DOHH2 (cell line): ENCODE results near the gene FOSB.

Experiments
- H3F3A ChIP-seq: fragments of 200-600 bp; sonication (generic), shearing (Covaris generic); 2 replicates; pipeline ENCODE4 v1.6.0; 2016; ENCODE audit warnings: antibody characterized with exemption, mild to moderate bottlenecking; ENCODE audit not compliant: control insufficient read depth, insufficient read depth
- H3K27ac ChIP-seq: fragments of 200-600 bp; sonication (generic); 2 replicates; pipeline ENCODE4 v1.5.1; 2014; ENCODE audit warnings: low read depth, mild to moderate bottlenecking, low read length, moderate library complexity
- H3K27me3 ChIP-seq: fragments of 200-600 bp; sonication (generic); 2 replicates; pipeline ENCODE4 v1.6.1; 2014; ENCODE audit warnings: mild to moderate bottlenecking, low read length, mixed read lengths; ENCODE audit not compliant: control insufficient read depth
- H3K36me3 ChIP-seq: fragments of 200-600 bp; sonication (generic); 2 replicates; pipeline ENCODE4 v1.6.1; 2014; ENCODE audit warnings: mild to moderate bottlenecking, low read length, moderate library complexity, mixed read lengths; ENCODE audit not compliant: control insufficient read depth
- H3K4me1 ChIP-seq: fragments of 200-600 bp; sonication (generic); 2 replicates; pipeline ENCODE4 v1.6.1; 2014; ENCODE audit warnings: mild to moderate bottlenecking, low read length, mixed read lengths; ENCODE audit not compliant: control insufficient read depth
- H3K4me2 ChIP-seq: fragments of 200-600 bp; sonication (generic); 2 replicates; pipeline ENCODE4 v1.6.0; 2014; ENCODE audit warnings: mild to moderate bottlenecking, low read length, moderate library complexity
- H3K4me3 ChIP-seq: fragments of 200-600 bp; sonication (generic); 2 replicates; pipeline ENCODE4 v1.5.1; 2014; ENCODE audit warnings: mild to moderate bottlenecking, low read length, mixed read lengths
- H3K79me2 ChIP-seq: fragments of 200-600 bp; sonication (generic); 2 replicates; pipeline ENCODE4 v1.6.1; 2014; ENCODE audit warnings: mild to moderate bottlenecking, low read length, mixed read lengths; ENCODE audit not compliant: control insufficient read depth
- H3K9me2 ChIP-seq: fragments of 200-600 bp; sonication (generic); replicated peaks from 2 replicates; pipeline ENCODE4 v1.6.1; 2014; ENCODE audit warnings: mild to moderate bottlenecking, low read length, mixed read lengths; ENCODE audit not compliant: control insufficient read depth
- H3K9me3 ChIP-seq: fragments of 200-600 bp; sonication (generic); 2 replicates; pipeline ENCODE4 v1.6.1; 2014; ENCODE audit warnings: antibody characterized with exemption, low read length, mixed read lengths; ENCODE audit not compliant: control insufficient read depth, insufficient read depth
- H4K20me1 ChIP-seq: fragments of 200-600 bp; sonication (generic); 2 replicates; pipeline ENCODE4 v1.6.0; 2014; ENCODE audit warnings: low read depth, mild to moderate bottlenecking, antibody characterized with exemption, low read length, moderate library complexity; ENCODE audit not compliant: control insufficient read depth, insufficient read depth
- EZH2phosphoT487 ChIP-seq: fragments of 200-600 bp; sonication (generic); IDR thresholded peaks from 2 replicates; pipeline ENCODE4 v1.6.1; 2017; ENCODE audit warnings: borderline replicate concordance, mild to moderate bottlenecking, antibody characterized with exemption, low read length, moderate library complexity, mixed read lengths
- TF ChIP-seq, protein P1 (sequence below): fragments of 200-600 bp; sonication (generic); IDR thresholded peaks from one replicate; pipeline ENCODE4 v1.5.1; 2014; ENCODE audit warnings: antibody characterized with exemption, mild to moderate bottlenecking, low read depth, low read length; ENCODE audit not compliant: poor library complexity, severe bottlenecking

The FOSB gene

GRCh38 chr19:45457776-45458175 lies 10.0 kb upstream of the FOSB start:
- no peak overlapping the region for H3K4me2 ChIP-seq
- no peaks in the 10 kb centered on the region for H3K9me2 ChIP-seq
- no peaks in the 10 kb centered on the region for H3K27me3 ChIP-seq
- H3K9me3 ChIP-seq = no peaks in the 10 kb centered on the region
- no peaks in the 10 kb centered on the region for H3K36me3 ChIP-seq
- H3K79me2 ChIP-seq = no peaks in the 10 kb centered on the region
- peaks cover 57% of the 10 kb centered on the region for H3K4me1 ChIP-seq
- TF ChIP-seq, protein P1, sequence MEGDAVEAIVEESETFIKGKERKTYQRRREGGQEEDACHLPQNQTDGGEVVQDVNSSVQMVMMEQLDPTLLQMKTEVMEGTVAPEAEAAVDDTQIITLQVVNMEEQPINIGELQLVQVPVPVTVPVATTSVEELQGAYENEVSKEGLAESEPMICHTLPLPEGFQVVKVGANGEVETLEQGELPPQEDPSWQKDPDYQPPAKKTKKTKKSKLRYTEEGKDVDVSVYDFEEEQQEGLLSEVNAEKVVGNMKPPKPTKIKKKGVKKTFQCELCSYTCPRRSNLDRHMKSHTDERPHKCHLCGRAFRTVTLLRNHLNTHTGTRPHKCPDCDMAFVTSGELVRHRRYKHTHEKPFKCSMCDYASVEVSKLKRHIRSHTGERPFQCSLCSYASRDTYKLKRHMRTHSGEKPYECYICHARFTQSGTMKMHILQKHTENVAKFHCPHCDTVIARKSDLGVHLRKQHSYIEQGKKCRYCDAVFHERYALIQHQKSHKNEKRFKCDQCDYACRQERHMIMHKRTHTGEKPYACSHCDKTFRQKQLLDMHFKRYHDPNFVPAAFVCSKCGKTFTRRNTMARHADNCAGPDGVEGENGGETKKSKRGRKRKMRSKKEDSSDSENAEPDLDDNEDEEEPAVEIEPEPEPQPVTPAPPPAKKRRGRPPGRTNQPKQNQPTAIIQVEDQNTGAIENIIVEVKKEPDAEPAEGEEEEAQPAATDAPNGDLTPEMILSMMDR = no peak
- TF ChIP-seq EZH2phosphoT487 = no peak
- H3K4me3 ChIP-seq = no peak overlapping the region
- peaks cover 10% of the 10 kb centered on the region for H3F3A ChIP-seq
- no peak overlapping the region for H3K27ac ChIP-seq
- no peaks in the 10 kb centered on the region for H4K20me1 ChIP-seq

- H3K4me2 ChIP-seq = peak overlapping the region; percentile 47
- H3K79me2 ChIP-seq = no peaks in the 10 kb centered on the region
- TF ChIP-seq EZH2phosphoT487 = no peak
- TF ChIP-seq, protein P1 = no peak
- peaks cover 43% of the 10 kb centered on the region for H3K4me1 ChIP-seq
- H3F3A ChIP-seq = peaks cover 11% of the 10 kb centered on the region; the same call in 1 of the 2 replicates
- H3K27me3 ChIP-seq = 0 out of 2 replicates have a peak, but pooled peaks cover 3% of the 10 kb centered on the region
- H3K36me3 ChIP-seq = no peaks in the 10 kb centered on the region
- no peak overlapping the region for H3K4me3 ChIP-seq
- H3K9me2 ChIP-seq = no peaks in the 10 kb centered on the region
- H3K9me3 ChIP-seq = no peaks in the 10 kb centered on the region
- no peak overlapping the region for H3K27ac ChIP-seq
- no peaks in the 10 kb centered on the region for H4K20me1 ChIP-seq
These were observed 6.9 kb upstream of the FOSB start for GRCh38 chr19:45460807-45461347.

GRCh38 chr19:45462174-45462573 lies 5.6 kb upstream of the FOSB start:
- H3K4me2 ChIP-seq = peak overlapping the region; percentile 46
- H3K9me2 ChIP-seq = no peaks in the 10 kb centered on the region
- 0 out of 2 replicates have a peak, but pooled peaks cover 3% of the 10 kb centered on the region for H3K27me3 ChIP-seq
- H3K4me3 ChIP-seq = no peak overlapping the region
- peaks cover 11% of the 10 kb centered on the region; the same call in 1 of the 2 replicates for H3F3A ChIP-seq
- no peak for TF ChIP-seq EZH2phosphoT487
- H3K4me1 ChIP-seq = peaks cover 38% of the 10 kb centered on the region
- H3K9me3 ChIP-seq = no peaks in the 10 kb centered on the region
- H3K27ac ChIP-seq = no peak overlapping the region
- H3K36me3 ChIP-seq = no peaks in the 10 kb centered on the region
- H3K79me2 ChIP-seq = no peaks in the 10 kb centered on the region
- H4K20me1 ChIP-seq = no peaks in the 10 kb centered on the region

- H3K4me3 ChIP-seq = no peak overlapping the region
- H3K36me3 ChIP-seq = no peaks in the 10 kb centered on the region
- no peak for TF ChIP-seq EZH2phosphoT487
- TF ChIP-seq, protein P1 = no peak
- H3K4me2 ChIP-seq = no peak overlapping the region
- peaks cover 3% of the 10 kb centered on the region for H3K79me2 ChIP-seq
- H3K9me3 ChIP-seq = no peaks in the 10 kb centered on the region
- H3K4me1 ChIP-seq = peaks cover 43% of the 10 kb centered on the region
- H3F3A ChIP-seq = peaks cover 14% of the 10 kb centered on the region; the same call in 1 of the 2 replicates
- no peaks in the 10 kb centered on the region for H4K20me1 ChIP-seq
- H3K27ac ChIP-seq = no peak overlapping the region
- H3K27me3 ChIP-seq = 0 out of 2 replicates have a peak, but pooled peaks cover 3% of the 10 kb centered on the region
- no peaks in the 10 kb centered on the region for H3K9me2 ChIP-seq
These were observed 4.6 kb upstream of the FOSB start for GRCh38 chr19:45463241-45463640.
